Measurements from ENCODE around the gene OGN.

- TF ChIP-seq REST (IDR thresholded peaks at IDR 0.05; ENCODE audit: insufficient read depth in 1 of 2, low read depth in 2 of 2, low read length in 2 of 2) (no peak), POLR2AphosphoS5 (IDR thresholded peaks at IDR 0.05; ENCODE audit: low read depth, low read length) (no peak), TAF1 (IDR thresholded peaks at IDR 0.05; ENCODE audit: borderline replicate concordance, insufficient read depth, low read length) (no peak), SIN3A (IDR thresholded peaks at IDR 0.05; ENCODE audit: borderline replicate concordance, insufficient read depth, low read length) (no peak), FOXP2 (optimal IDR thresholded peaks at IDR 0.05; ENCODE audit: borderline replicate concordance, extremely low read depth, extremely low read length, insufficient read depth) (no peak)
These were observed 21.1 kb upstream of the OGN start for GRCh38 chr9:92425474-92425873.
